ENCODE results near the gene MBD5. TPM values are rescaled to one million over a fixed set of nuclear protein-coding genes. Genes with fewer than 3 reads are reported as not detected.

Gene MBD5
- total RNA-seq, 1 experiment from 2014 or later: 33.7 TPM

DNA sequence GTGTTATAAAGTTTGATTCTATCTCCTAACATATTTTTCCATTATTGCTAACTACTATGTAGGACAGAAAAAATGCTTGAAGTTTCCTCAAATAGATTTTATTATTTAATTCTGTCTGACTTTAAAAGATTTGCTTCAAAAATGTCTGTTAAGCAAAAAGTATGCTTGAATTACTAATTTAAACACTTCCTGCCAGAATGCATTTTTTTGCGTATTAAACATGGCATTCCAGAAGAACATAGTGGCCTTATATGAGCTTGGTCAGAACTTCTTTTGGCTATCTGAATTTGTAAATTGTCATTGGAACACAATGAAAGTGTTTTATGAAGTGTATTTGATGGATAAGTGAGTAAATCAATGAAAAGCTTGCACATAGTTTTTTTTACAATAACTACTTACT lies 37.8 kb downstream of the MBD5 start:
- CTCF ChIA-PET: no interaction called here
- Mint-ChIP-seq H3K4me1 (peaks cover 12% of the 10 kb centered on the region), H3K4me3 (no peak overlapping the region), H3K27me3 (ENCODE audit: low read depth) (no peaks in the 10 kb centered on the region), H3K36me3 (no peaks in the 10 kb centered on the region), H3K9me3 (no peaks in the 10 kb centered on the region), H3K27ac (no peak overlapping the region)
- POLR2A ChIA-PET: no interaction called here
- ATAC-seq (no peak), DNase-seq (ENCODE audit: low spot score) (no peak)
- TF ChIP-seq NR1H2 (CRISPR knock-in tag; IDR thresholded peaks at IDR 0.05): no peak
- TF ChIP-seq EMX1 (CRISPR knock-in tag; IDR thresholded peaks at IDR 0.05): no peak
- TF ChIP-seq, protein P1, sequence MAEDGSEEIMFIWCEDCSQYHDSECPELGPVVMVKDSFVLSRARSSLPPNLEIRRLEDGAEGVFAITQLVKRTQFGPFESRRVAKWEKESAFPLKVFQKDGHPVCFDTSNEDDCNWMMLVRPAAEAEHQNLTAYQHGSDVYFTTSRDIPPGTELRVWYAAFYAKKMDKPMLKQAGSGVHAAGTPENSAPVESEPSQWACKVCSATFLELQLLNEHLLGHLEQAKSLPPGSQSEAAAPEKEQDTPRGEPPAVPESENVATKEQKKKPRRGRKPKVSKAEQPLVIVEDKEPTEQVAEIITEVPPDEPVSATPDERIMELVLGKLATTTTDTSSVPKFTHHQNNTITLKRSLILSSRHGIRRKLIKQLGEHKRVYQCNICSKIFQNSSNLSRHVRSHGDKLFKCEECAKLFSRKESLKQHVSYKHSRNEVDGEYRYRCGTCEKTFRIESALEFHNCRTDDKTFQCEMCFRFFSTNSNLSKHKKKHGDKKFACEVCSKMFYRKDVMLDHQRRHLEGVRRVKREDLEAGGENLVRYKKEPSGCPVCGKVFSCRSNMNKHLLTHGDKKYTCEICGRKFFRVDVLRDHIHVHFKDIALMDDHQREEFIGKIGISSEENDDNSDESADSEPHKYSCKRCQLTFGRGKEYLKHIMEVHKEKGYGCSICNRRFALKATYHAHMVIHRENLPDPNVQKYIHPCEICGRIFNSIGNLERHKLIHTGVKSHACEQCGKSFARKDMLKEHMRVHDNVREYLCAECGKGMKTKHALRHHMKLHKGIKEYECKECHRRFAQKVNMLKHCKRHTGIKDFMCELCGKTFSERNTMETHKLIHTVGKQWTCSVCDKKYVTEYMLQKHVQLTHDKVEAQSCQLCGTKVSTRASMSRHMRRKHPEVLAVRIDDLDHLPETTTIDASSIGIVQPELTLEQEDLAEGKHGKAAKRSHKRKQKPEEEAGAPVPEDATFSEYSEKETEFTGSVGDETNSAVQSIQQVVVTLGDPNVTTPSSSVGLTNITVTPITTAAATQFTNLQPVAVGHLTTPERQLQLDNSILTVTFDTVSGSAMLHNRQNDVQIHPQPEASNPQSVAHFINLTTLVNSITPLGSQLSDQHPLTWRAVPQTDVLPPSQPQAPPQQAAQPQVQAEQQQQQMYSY (CRISPR knock-in tag; IDR thresholded peaks at IDR 0.05): no peak
- TF ChIP-seq ATF1 (CRISPR knock-in tag; IDR thresholded peaks at IDR 0.05): no peak
- TF ChIP-seq, protein P2, sequence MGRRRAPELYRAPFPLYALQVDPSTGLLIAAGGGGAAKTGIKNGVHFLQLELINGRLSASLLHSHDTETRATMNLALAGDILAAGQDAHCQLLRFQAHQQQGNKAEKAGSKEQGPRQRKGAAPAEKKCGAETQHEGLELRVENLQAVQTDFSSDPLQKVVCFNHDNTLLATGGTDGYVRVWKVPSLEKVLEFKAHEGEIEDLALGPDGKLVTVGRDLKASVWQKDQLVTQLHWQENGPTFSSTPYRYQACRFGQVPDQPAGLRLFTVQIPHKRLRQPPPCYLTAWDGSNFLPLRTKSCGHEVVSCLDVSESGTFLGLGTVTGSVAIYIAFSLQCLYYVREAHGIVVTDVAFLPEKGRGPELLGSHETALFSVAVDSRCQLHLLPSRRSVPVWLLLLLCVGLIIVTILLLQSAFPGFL (CRISPR knock-in tag; IDR thresholded peaks at IDR 0.05; ENCODE audit: borderline replicate concordance): no peak

DNA sequence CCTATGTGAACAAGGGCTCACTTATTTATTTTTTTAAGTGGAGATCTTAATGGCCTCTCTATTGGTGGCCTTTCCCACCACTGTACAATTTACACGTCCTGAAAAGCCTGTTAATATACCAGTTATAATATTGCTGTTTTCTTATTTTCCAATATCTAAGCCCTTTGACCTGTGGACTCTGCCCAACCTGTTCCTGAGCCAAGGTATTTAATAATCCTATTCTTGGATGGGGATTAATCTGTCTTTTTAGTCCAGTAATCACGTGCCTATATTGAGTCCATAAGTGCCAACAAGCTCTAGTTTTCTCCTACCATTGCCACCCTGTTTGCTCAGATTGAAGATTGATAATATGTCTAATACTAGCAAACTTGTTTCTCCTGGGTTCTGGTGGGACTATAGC lies 42.7 kb downstream of the MBD5 start:
- H3K27me3 Mint-ChIP-seq (ENCODE audit: low read depth): no peaks in the 10 kb centered on the region
- H3K36me3 Mint-ChIP-seq: no peaks in the 10 kb centered on the region
- DNase-seq (ENCODE audit: low spot score) (no peak), ATAC-seq (no peak)
- no peak overlapping the region for H3K4me3 Mint-ChIP-seq
- no peaks in the 10 kb centered on the region for H3K9me3 Mint-ChIP-seq
- POLR2A ChIA-PET: no interaction called here
- H3K4me1 Mint-ChIP-seq: peaks cover 3% of the 10 kb centered on the region
- no peak overlapping the region for H3K27ac Mint-ChIP-seq
- CTCF ChIA-PET: no interaction called here
- TF ChIP-seq, protein P3, sequence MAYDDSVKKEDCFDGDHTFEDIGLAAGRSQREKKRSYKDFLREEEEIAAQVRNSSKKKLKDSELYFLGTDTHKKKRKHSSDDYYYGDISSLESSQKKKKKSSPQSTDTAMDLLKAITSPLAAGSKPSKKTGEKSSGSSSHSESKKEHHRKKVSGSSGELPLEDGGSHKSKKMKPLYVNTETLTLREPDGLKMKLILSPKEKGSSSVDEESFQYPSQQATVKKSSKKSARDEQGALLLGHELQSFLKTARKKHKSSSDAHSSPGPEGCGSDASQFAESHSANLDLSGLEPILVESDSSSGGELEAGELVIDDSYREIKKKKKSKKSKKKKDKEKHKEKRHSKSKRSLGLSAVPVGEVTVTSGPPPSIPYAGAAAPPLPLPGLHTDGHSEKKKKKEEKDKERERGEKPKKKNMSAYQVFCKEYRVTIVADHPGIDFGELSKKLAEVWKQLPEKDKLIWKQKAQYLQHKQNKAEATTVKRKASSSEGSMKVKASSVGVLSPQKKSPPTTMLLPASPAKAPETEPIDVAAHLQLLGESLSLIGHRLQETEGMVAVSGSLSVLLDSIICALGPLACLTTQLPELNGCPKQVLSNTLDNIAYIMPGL (CRISPR knock-in tag; IDR thresholded peaks at IDR 0.05): no peak
- TF ChIP-seq ZBTB21 (CRISPR knock-in tag; IDR thresholded peaks at IDR 0.05; ENCODE audit: borderline replicate concordance) (no peak), IRF2 (CRISPR knock-in tag; IDR thresholded peaks at IDR 0.05; ENCODE audit: borderline replicate concordance, low read depth) (no peak), TP53 (CRISPR knock-in tag; IDR thresholded peaks at IDR 0.05) (no peak), CREB1 (CRISPR knock-in tag; IDR thresholded peaks at IDR 0.05) (no peak), ZNF232 (CRISPR knock-in tag; IDR thresholded peaks at IDR 0.05) (no peak), ZNF423 (CRISPR knock-in tag; IDR thresholded peaks at IDR 0.05) (no peak), SMAD3 (CRISPR knock-in tag; IDR thresholded peaks at IDR 0.05; ENCODE audit: borderline replicate concordance) (no peak), FOXK1 (CRISPR knock-in tag; IDR thresholded peaks at IDR 0.05) (no peak), RELA (CRISPR knock-in tag; IDR thresholded peaks at IDR 0.05; ENCODE audit: borderline replicate concordance) (no peak)
- TF ChIP-seq, protein P4, sequence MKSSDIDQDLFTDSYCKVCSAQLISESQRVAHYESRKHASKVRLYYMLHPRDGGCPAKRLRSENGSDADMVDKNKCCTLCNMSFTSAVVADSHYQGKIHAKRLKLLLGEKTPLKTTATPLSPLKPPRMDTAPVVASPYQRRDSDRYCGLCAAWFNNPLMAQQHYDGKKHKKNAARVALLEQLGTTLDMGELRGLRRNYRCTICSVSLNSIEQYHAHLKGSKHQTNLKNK (CRISPR knock-in tag; IDR thresholded peaks at IDR 0.05): no peak
- TF ChIP-seq, protein P5, sequence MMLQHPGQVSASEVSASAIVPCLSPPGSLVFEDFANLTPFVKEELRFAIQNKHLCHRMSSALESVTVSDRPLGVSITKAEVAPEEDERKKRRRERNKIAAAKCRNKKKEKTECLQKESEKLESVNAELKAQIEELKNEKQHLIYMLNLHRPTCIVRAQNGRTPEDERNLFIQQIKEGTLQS (CRISPR knock-in tag; conservative IDR thresholded peaks at IDR 0.05): no peak
- TF ChIP-seq, protein P1 (CRISPR knock-in tag; IDR thresholded peaks at IDR 0.05): no peak
- TF ChIP-seq, protein P6, sequence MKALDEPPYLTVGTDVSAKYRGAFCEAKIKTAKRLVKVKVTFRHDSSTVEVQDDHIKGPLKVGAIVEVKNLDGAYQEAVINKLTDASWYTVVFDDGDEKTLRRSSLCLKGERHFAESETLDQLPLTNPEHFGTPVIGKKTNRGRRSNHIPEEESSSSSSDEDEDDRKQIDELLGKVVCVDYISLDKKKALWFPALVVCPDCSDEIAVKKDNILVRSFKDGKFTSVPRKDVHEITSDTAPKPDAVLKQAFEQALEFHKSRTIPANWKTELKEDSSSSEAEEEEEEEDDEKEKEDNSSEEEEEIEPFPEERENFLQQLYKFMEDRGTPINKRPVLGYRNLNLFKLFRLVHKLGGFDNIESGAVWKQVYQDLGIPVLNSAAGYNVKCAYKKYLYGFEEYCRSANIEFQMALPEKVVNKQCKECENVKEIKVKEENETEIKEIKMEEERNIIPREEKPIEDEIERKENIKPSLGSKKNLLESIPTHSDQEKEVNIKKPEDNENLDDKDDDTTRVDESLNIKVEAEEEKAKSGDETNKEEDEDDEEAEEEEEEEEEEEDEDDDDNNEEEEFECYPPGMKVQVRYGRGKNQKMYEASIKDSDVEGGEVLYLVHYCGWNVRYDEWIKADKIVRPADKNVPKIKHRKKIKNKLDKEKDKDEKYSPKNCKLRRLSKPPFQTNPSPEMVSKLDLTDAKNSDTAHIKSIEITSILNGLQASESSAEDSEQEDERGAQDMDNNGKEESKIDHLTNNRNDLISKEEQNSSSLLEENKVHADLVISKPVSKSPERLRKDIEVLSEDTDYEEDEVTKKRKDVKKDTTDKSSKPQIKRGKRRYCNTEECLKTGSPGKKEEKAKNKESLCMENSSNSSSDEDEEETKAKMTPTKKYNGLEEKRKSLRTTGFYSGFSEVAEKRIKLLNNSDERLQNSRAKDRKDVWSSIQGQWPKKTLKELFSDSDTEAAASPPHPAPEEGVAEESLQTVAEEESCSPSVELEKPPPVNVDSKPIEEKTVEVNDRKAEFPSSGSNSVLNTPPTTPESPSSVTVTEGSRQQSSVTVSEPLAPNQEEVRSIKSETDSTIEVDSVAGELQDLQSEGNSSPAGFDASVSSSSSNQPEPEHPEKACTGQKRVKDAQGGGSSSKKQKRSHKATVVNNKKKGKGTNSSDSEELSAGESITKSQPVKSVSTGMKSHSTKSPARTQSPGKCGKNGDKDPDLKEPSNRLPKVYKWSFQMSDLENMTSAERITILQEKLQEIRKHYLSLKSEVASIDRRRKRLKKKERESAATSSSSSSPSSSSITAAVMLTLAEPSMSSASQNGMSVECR (CRISPR knock-in tag; IDR thresholded peaks at IDR 0.05; ENCODE audit: borderline replicate concordance): no peak
- TF ChIP-seq, protein P7, sequence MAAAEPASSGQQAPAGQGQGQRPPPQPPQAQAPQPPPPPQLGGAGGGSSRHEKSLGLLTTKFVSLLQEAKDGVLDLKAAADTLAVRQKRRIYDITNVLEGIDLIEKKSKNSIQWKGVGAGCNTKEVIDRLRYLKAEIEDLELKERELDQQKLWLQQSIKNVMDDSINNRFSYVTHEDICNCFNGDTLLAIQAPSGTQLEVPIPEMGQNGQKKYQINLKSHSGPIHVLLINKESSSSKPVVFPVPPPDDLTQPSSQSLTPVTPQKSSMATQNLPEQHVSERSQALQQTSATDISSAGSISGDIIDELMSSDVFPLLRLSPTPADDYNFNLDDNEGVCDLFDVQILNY (CRISPR knock-in tag; IDR thresholded peaks at IDR 0.05): no peak
